ENCODE data around the gene MYLK4. TPM values are rescaled to one million over a fixed set of nuclear protein-coding genes. Genes with fewer than 3 reads are reported as not detected.

MYLK4 gene
- total and polyA plus RNA-seq, 4 donors: 1.4 to 3.8 (median 2.5) TPM

DNA sequence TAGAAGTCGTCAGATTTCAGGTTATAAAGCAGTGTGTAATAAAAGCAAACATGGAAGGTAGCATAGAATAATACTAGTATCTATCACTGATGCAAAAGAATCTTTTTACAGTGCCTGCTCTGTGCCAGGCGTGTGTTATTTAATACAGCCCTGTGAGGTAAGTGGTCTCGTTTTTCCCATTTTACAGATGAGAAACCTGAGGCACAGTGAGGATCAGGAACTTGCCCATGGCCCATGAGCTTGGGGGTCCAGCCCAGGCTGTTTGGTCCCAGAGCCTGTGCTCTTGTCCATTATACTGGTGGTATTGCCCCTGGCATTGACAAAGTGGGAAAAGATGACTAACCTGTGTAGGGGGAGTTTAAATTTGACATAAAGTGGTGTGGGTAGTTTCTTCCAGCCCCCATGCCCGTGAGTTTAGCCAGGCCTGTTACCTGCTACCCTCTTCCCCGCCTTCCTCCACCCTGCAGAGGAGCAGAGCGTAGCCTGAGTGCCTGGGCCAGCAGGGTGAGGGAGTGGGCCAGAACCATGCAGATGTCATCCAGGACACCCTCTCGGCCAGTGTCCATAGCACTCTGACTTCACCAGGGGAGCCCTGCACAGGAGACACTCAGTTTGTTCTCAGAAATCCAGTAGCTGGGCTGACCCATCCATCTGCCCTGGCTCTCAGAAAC, 31.1 kb upstream of the MYLK4 start:
- H3K27me3 ChIP-seq (ENCODE audit: control insufficient read depth, insufficient read depth, low read length): no peaks in the 10 kb centered on the region
- H3K9me3 ChIP-seq (ENCODE audit: control insufficient read depth, insufficient read depth, low read length): no peaks in the 10 kb centered on the region
- WGBS (ENCODE audit: insufficient coverage): 93% methylated on average over 5 of the region's 7 CpGs
- peaks cover 9% of the 10 kb centered on the region for H3K4me1 ChIP-seq (ENCODE audit: control insufficient read depth, insufficient read depth, low read length)
- peaks cover 37% of the 10 kb centered on the region for H3K36me3 ChIP-seq (ENCODE audit: control insufficient read depth, insufficient read depth, low read length)
- no peak overlapping the region for H3K4me3 ChIP-seq (ENCODE audit: low read depth, low read length)
- no peak overlapping the region for H3K27ac ChIP-seq (ENCODE audit: low read depth, low read length)
- no peak for DNase-seq (ENCODE audit: low read depth in 4 of 6, low spot score in 6 of 6)

- 73% methylated on average over 8 of the region's 9 CpGs for WGBS (ENCODE audit: insufficient coverage)
- H3K36me3 ChIP-seq (ENCODE audit: control insufficient read depth, insufficient read depth, low read length): peaks cover 30% of the 10 kb centered on the region
Observed at GRCh38 chr6:2780102-2780737, 29.5 kb upstream of the MYLK4 start.

GRCh38 chr6:2777249-2777648, 26.5 kb upstream of the MYLK4 start:
- DNase-seq (ENCODE audit: low read depth in 4 of 6, low spot score in 6 of 6): no peak
- no peaks in the 10 kb centered on the region for H3K9me3 ChIP-seq (ENCODE audit: control insufficient read depth, insufficient read depth, low read length)
- peaks cover 16% of the 10 kb centered on the region for H3K36me3 ChIP-seq (ENCODE audit: control insufficient read depth, insufficient read depth, low read length)
- H3K27me3 ChIP-seq (ENCODE audit: control insufficient read depth, insufficient read depth, low read length): no peaks in the 10 kb centered on the region
- no peak overlapping the region for H3K27ac ChIP-seq (ENCODE audit: low read depth, low read length)
- no peak overlapping the region for H3K4me3 ChIP-seq (ENCODE audit: low read depth, low read length)
- H3K4me1 ChIP-seq (ENCODE audit: control insufficient read depth, insufficient read depth, low read length): no peaks in the 10 kb centered on the region
- WGBS (ENCODE audit: insufficient coverage): no CpG with 5 or more reads among the region's 3 CpGs

More at GRCh38 chr6:2780102-2780737, 29.5 kb upstream of the MYLK4 start:
- no peaks in the 10 kb centered on the region for H3K9me3 ChIP-seq (ENCODE audit: control insufficient read depth, insufficient read depth, low read length)
- H3K4me3 ChIP-seq (ENCODE audit: low read depth, low read length): no peak overlapping the region
- H3K27ac ChIP-seq (ENCODE audit: low read depth, low read length): no peak overlapping the region
- H3K4me1 ChIP-seq (ENCODE audit: control insufficient read depth, insufficient read depth, low read length): peaks cover 9% of the 10 kb centered on the region
- no peaks in the 10 kb centered on the region for H3K27me3 ChIP-seq (ENCODE audit: control insufficient read depth, insufficient read depth, low read length)
- no peak for DNase-seq (ENCODE audit: low read depth in 4 of 6, low spot score in 6 of 6)

DNA sequence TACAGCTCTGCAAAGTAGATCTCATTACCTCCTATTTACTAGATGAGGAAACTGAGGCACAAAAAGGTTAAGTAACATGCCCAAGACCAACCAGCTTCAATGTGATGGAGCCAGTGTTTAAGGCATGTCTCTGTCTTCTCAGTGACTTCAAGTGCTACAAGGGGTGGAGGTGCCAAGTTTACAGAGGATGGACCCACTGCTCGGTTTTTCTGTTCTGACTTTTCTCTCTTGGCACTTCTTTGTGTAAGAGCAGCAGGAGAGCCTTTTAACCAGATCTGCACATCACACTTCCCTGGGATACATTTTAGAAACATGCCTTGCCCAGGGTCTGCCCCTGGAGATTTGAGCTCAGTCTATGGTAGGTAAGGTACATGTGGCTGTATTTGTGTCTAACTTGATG, 24.3 kb upstream of the MYLK4 start:
- Histone ChIP-seq H3K36me3 (ENCODE audit: control insufficient read depth, insufficient read depth, low read length) (peaks cover 8% of the 10 kb centered on the region), H3K4me3 (ENCODE audit: low read depth, low read length) (no peak overlapping the region), H3K4me1 (ENCODE audit: control insufficient read depth, insufficient read depth, low read length) (peaks cover 4% of the 10 kb centered on the region), H3K9me3 (ENCODE audit: control insufficient read depth, insufficient read depth, low read length) (no peaks in the 10 kb centered on the region), H3K27me3 (ENCODE audit: control insufficient read depth, insufficient read depth, low read length) (no peaks in the 10 kb centered on the region), H3K27ac (ENCODE audit: low read depth, low read length) (no peak overlapping the region)
- WGBS (ENCODE audit: insufficient coverage): 71% methylated on average over 1 of the region's 1 CpG
- no peak for DNase-seq (ENCODE audit: low read depth in 4 of 6, low spot score in 6 of 6)

- H3K9me3 ChIP-seq (ENCODE audit: control insufficient read depth, insufficient read depth, low read length): no peaks in the 10 kb centered on the region
- H3K4me1 ChIP-seq (ENCODE audit: control insufficient read depth, insufficient read depth, low read length): peaks cover 4% of the 10 kb centered on the region
- no peaks in the 10 kb centered on the region for H3K27me3 ChIP-seq (ENCODE audit: control insufficient read depth, insufficient read depth, low read length)
- H3K27ac ChIP-seq (ENCODE audit: low read depth, low read length): no peak overlapping the region
- no CpG with 5 or more reads among the region's 3 CpGs for WGBS (ENCODE audit: insufficient coverage)
- H3K4me3 ChIP-seq (ENCODE audit: low read depth, low read length): no peak overlapping the region
- H3K36me3 ChIP-seq (ENCODE audit: control insufficient read depth, insufficient read depth, low read length): peaks cover 4% of the 10 kb centered on the region
- no peak for DNase-seq (ENCODE audit: low read depth in 4 of 6, low spot score in 6 of 6)
Observed at GRCh38 chr6:2773449-2773848, 22.7 kb upstream of the MYLK4 start.

- peaks cover 7% of the 10 kb centered on the region for H3K4me1 ChIP-seq (ENCODE audit: control insufficient read depth, insufficient read depth, low read length)
- WGBS (ENCODE audit: insufficient coverage): no CpG with 5 or more reads among the region's 3 CpGs
- DNase-seq (ENCODE audit: low read depth in 4 of 6, low spot score in 6 of 6): no peak
- H3K9me3 ChIP-seq (ENCODE audit: control insufficient read depth, insufficient read depth, low read length): no peaks in the 10 kb centered on the region
- no peaks in the 10 kb centered on the region for H3K27me3 ChIP-seq (ENCODE audit: control insufficient read depth, insufficient read depth, low read length)
- H3K27ac ChIP-seq (ENCODE audit: low read depth, low read length): no peak overlapping the region
- H3K4me3 ChIP-seq (ENCODE audit: low read depth, low read length): no peak overlapping the region
- H3K36me3 ChIP-seq (ENCODE audit: control insufficient read depth, insufficient read depth, low read length): peaks cover 4% of the 10 kb centered on the region
Observed at GRCh38 chr6:2772840-2773239, 22.1 kb upstream of the MYLK4 start.

- H3K27ac ChIP-seq (ENCODE audit: low read depth, low read length): no peak overlapping the region
- no peaks in the 10 kb centered on the region for H3K27me3 ChIP-seq (ENCODE audit: control insufficient read depth, insufficient read depth, low read length)
- WGBS (ENCODE audit: insufficient coverage): 80% methylated on average over 3 of the region's 4 CpGs
- peaks cover 4% of the 10 kb centered on the region for H3K36me3 ChIP-seq (ENCODE audit: control insufficient read depth, insufficient read depth, low read length)
- H3K4me3 ChIP-seq (ENCODE audit: low read depth, low read length): no peak overlapping the region
- no peak for DNase-seq (ENCODE audit: low read depth in 4 of 6, low spot score in 6 of 6)
- H3K9me3 ChIP-seq (ENCODE audit: control insufficient read depth, insufficient read depth, low read length): no peaks in the 10 kb centered on the region
- peaks cover 16% of the 10 kb centered on the region for H3K4me1 ChIP-seq (ENCODE audit: control insufficient read depth, insufficient read depth, low read length)
Observed at GRCh38 chr6:2771079-2771478, 20.4 kb upstream of the MYLK4 start.

- peak in 1 of 6 donors; percentile 32 for DNase-seq (ENCODE audit: low read depth in 4 of 6, low spot score in 6 of 6)
- peaks cover 16% of the 10 kb centered on the region for H3K4me1 ChIP-seq (ENCODE audit: control insufficient read depth, insufficient read depth, low read length)
- WGBS (ENCODE audit: insufficient coverage): 34% methylated on average over 10 of the region's 13 CpGs
Observed at GRCh38 chr6:2770171-2770570, 19.4 kb upstream of the MYLK4 start.

GRCh38 chr6:2768696-2769095, 18.0 kb upstream of the MYLK4 start:
- Histone ChIP-seq H3K27me3 (ENCODE audit: control insufficient read depth, insufficient read depth, low read length) (no peaks in the 10 kb centered on the region), H3K27ac (ENCODE audit: low read depth, low read length) (no peak overlapping the region), H3K36me3 (ENCODE audit: control insufficient read depth, insufficient read depth, low read length) (peaks cover 4% of the 10 kb centered on the region), H3K4me1 (ENCODE audit: control insufficient read depth, insufficient read depth, low read length) (peaks cover 21% of the 10 kb centered on the region), H3K9me3 (ENCODE audit: control insufficient read depth, insufficient read depth, low read length) (no peaks in the 10 kb centered on the region), H3K4me3 (ENCODE audit: low read depth, low read length) (no peak overlapping the region)
- WGBS (ENCODE audit: insufficient coverage): 100% methylated on average over 1 of the region's 6 CpGs
- DNase-seq (ENCODE audit: low read depth in 4 of 6, low spot score in 6 of 6): no peak

More at GRCh38 chr6:2770171-2770570, 19.4 kb upstream of the MYLK4 start:
- H3K27me3 ChIP-seq (ENCODE audit: control insufficient read depth, insufficient read depth, low read length): no peaks in the 10 kb centered on the region
- no peak overlapping the region for H3K4me3 ChIP-seq (ENCODE audit: low read depth, low read length)
- no peak overlapping the region for H3K27ac ChIP-seq (ENCODE audit: low read depth, low read length)
- no peaks in the 10 kb centered on the region for H3K9me3 ChIP-seq (ENCODE audit: control insufficient read depth, insufficient read depth, low read length)
- peaks cover 4% of the 10 kb centered on the region for H3K36me3 ChIP-seq (ENCODE audit: control insufficient read depth, insufficient read depth, low read length)
